Fibroblast of skin of right quadriceps (primary cell): Measurements from ENCODE around the gene SYT6.
A peak's percentile ranks its signal among the peaks of the same experiment; 100 is the strongest.
"Not testable (repeated sequence)": the region's sequence is repeated elsewhere in the genome, so short reads cannot be mapped to it uniquely, and the experiment has no call there.

ENCODE experiments used
- DNase-seq: peaks from one replicate; pipeline ENCODE4 v3.0.0-alpha.2; 2013

Gene SYT6

DNA sequence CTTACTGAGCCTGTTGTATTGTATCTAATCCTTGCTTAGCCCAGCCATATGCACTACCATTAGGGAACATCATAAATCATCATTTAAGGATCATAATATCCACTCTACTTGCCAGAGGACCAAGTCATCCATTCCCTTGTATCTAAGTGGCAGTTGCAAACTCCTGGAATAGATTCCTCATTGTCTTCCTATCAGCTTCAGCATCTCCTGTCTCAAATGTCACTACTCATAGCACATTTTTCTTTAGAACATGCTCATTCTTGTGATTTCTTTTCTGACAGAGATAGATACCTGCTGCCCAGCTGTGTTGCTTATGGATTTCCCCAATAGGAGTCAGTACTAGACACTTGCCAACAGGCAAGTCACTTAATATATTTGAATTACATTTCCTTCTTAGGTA, 90.1 kb downstream of the SYT6 start:
- DNase-seq = no peak

DNA sequence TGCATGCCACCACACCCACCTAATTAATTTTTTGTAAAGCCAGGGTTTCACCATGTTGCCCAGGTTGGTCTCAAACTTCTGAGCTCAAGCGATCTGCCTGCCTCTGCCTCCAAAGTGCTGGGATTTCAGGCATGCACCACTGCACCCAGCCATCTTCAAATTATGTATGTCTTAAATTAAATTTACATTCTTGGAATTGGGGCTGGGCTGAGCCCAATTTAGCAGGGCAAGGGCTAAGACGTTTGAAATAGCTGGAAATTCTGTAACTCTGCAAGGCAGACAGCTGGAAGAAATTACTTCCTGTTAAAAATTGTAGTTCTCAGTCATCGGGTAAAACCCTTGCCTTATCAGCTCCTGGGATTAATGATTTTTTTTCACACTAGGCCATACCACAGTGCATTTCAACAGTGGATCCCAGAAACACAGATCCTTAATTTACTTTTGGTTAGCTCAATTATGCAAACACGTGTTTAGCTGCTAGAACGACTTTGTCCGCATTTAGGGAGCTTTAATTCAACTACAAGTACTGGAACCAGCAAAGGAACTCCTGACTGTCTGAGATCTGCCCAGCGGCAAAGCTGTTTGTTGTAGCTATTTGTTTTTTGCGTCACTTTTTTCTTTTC, 91.1 kb downstream of the SYT6 start:
- peak; percentile 34 for DNase-seq

DNA sequence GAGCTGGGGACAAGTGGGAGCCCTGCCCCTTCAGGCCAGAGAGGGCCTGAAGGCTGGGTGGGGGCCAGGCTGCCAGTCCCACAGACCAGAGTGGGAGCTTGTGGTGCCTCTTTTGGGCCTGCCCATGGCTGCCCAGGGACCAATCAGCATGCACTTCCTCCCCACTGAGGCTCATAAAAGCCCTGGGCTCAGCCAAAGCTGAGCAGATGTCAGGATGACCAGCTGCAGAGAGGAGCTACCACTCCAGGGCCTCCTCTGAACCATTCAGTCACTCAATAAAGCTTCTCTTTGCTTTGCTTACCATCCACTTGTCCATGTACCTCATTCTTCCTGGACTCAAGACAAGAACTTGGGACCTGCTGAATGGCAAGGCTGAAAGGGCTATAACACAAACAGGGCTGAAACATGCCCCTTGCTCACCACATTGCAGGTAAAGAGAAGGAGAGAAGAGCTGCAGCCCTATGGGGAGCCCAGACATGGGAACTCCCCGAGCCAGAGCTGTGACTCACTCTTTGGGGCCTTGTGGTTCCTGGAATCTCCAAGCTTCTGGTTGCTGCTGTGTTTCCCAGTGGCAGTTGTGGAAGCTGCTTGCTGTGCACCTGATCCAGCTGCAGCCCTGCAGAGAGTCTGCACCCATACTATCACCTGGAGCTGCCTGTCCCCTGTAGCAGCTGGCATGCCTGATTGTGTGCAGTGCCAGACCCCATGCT, 92.4 kb downstream of the SYT6 start:
- no peak for DNase-seq

DNA sequence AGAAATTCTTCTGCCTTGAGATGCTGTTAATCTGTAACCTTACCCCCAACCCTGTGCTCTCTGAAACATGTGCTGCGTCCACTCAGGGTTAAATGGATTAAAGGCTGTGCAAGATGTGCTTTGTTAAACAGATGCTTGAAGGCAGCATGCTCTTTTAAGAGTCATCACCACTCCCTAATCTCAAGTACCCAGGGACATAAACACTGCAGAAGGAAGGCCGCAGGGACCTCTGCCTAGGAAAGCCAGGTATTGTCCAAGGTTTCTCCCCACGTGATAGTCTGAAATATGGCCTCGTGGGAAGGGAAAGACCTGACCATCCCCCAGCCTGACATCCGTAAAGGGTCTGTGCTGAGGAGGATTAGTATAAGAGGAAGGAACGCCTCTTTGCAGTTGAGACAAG, 95.4 kb downstream of the SYT6 start:
- not testable (repeated sequence) for DNase-seq

DNA sequence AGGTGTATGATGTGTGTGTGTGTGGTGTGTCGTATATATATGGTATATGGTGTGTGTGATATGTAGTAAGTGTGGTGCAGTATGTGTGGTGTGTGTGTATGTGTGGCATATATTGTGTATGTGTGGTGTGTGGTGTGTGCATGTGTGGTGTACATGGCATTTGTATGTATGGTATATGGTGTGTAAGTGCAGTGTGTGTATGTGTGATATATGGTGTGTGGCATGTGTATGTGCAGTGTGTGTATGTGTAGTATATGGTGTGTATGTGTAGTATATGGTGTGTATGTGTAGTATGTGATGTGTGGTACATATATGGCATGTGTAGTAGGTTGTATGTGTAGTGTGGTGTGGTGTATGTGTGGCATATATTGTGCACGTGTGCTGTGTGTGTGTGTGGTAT, 99.5 kb downstream of the SYT6 start:
- no peak for DNase-seq

DNA sequence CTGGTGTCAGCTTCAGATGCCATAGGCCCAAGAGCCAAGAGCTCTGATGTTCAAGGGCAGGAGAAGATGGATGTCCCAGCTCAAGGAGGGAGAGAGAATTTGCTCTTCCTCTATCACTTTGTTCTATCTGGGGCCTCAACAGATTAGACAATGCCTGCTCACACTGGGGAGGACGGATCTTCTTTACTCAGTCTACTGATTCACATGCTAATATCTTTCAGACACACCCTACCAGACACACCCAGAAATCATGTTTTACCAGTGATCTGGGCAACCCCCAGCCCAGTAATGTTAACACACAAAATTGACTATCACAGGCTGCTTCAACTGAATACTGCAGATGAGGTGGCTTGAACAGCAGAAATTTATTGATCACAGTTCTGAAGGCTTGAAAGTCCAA, 105.4 kb downstream of the SYT6 start:
- DNase-seq = no peak

DNA sequence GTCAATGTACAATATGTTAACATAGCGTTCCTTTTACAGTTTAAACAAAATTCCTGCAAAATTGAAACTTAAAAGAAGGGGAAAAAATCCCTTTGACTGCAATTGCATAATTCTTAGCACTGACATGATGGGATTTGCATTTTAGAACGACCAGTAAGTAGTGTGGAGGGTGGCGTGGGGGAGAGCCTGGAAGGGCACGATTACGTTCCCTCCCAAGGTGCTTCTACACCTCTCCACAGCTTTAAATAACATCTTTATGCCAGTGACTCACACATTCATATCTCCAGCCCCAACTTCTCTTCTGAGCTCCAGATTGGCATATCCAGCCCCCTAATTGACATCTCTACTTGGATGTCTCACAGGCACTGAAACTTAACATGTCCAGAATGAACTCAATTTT, 110.1 kb downstream of the SYT6 start:
- no peak for DNase-seq

DNA sequence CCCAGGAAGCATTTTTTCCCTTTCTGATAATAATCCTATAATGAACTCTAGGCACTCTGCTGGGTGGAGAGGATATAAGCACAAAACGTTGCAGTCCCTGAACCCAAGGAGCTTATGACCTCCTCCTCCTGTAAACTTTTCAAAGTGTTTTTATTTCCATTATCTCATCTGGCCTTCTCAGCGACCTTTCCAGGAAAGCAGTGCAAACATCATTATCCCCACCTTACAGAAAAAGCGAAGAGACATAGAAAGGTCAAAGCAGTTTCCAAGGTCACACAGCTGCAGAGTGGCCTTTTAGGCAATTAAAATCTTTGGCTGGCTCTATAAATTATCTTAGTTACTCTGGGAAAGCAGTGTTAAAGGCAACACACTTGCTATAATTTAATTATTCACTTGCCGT, 110.6 kb downstream of the SYT6 start:
- DNase-seq = no peak

DNA sequence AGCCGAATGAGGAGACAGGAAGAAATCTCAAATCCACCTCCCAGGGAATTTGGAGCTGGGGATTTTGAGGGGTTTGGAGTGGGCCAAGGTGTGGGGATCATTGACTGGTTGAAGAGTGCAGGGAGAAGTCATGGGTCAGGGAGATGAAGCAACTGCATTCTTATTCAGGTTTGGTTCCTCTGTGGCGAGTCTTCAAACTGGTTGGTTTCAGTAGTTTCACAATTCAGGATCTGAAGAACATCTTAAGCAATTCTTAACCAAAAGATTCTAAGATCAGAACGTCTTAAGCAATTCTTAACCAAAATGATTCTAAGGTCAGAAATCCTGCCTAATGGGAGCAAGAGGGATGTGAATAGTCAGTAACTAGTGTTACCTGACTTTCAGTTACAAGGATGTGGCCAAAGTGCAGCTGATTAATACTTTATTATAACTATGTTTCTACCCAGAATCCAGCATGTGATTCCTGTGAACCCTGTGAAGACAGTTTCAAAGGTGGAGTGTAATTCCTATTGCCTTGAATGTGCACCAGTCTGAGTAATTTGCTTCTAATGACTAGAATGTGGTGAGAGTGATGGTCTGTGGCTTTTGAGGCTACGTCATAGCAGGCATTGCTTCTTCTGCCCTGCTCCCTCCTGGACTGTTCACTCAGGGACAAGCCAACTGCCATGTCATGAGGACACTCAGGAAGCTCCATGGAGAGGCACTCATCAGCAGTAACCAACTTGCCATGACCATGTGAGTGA, 113.2 kb downstream of the SYT6 start:
- no peak for DNase-seq
